Measurements from ENCODE around the gene NFKB2. TPM values are rescaled to one million over a fixed set of nuclear protein-coding genes. Genes with fewer than 3 reads are reported as not detected.

Gene NFKB2
- total and polyA plus RNA-seq, 3 donors from 2014 or later, result 18.4 to 42.7 (median 25.2) TPM

- Histone ChIP-seq H3K27ac (no peak overlapping the region), H3K36me3 (ENCODE audit: low read depth, missing control alignments) (no peaks in the 10 kb centered on the region), H3K27me3 (no peaks in the 10 kb centered on the region), H3K4me3 (no peak overlapping the region), H3K4me1 (peaks cover 18% of the 10 kb centered on the region), H3K9me3 (no peaks in the 10 kb centered on the region)
- 89 to 95% methylated on average over 7 of the region's 7 CpGs for WGBS, 2 donors
- intact Hi-C loops (cut with DNase I; ENCODE audit: low total_unique reads), result loop anchor here (10.0 kb wide), 2 partner anchors 48 to 158 kb away; no protein-coding TSS in a partner anchor
- no peak for TF ChIP-seq POLR2A (IDR thresholded peaks at IDR 0.05)
- no peak for TF ChIP-seq CTCF (IDR thresholded peaks at IDR 0.05)
- DNase-seq, result no peak
Observed at GRCh38 chr10:102426803-102427287, 31.3 kb downstream of the NFKB2 start.

- Histone ChIP-seq H3K4me1 (peaks cover 8% of the 10 kb centered on the region), H3K27me3 (no peaks in the 10 kb centered on the region), H3K4me3 (no peak overlapping the region), H3K9me3 (no peaks in the 10 kb centered on the region), H3K27ac (no peak overlapping the region), H3K36me3 (ENCODE audit: low read depth, missing control alignments) (no peaks in the 10 kb centered on the region)
- DNase-seq, result no peak
- intact Hi-C loops (cut with DNase I; ENCODE audit: low total_unique reads), result loop anchor here (10.0 kb wide), 2 partner anchors 45 to 155 kb away; no protein-coding TSS in a partner anchor
- 82 to 87% methylated on average over 7 to 8 of the region's 8 CpGs for WGBS, 2 donors
- no peak for TF ChIP-seq CTCF (IDR thresholded peaks at IDR 0.05)
- TF ChIP-seq POLR2A (IDR thresholded peaks at IDR 0.05), result no peak
Observed at GRCh38 chr10:102429468-102429867, 34.0 kb downstream of the NFKB2 start.

DNA sequence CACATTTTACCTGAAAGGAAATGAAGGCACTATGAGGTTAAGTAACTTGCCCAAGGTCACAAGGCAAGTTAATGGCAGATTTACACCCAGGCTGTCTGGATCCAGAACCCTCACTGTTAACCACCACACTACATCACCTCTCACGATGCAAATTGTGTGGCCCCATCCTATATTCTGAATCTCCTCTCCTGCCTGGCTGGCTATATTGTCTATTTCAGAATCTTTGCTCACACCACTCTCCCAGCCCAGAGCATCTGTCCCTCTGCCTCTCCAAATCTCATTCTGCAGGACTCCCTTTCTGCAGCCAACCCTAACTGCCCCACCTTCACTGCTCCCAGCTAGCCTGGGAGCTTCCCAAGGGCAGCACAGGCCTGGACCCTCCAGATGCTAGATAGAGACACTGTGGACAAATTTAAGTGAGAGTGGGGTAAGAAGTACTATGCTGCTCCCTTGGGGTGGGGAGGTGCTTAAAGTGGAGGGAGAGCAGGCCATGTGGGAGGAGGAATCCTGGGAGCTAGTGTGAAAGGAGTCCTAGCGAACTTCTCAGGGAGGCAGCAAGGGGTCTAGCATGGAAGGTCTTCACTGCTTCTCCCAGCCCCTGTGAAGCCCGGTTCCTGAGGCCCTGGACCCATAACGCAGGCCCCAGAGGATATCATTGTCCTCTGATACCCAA is 36.1 kb downstream of the NFKB2 start:
- peak overlapping the region; percentile 73 to 87 for H3K27ac ChIP-seq
- intact Hi-C loops (cut with DNase I; ENCODE audit: low total_unique reads), result no loop called here
- no peaks in the 10 kb centered on the region for H3K9me3 ChIP-seq
- H3K27me3 ChIP-seq, result no peaks in the 10 kb centered on the region
- TF ChIP-seq CTCF (IDR thresholded peaks at IDR 0.05), result no peak
- TF ChIP-seq POLR2A (IDR thresholded peaks at IDR 0.05), result no peak
- H3K4me1 ChIP-seq, result peaks cover 21% of the 10 kb centered on the region
- no peaks in the 10 kb centered on the region for H3K36me3 ChIP-seq (ENCODE audit: low read depth, missing control alignments)
- no peak for DNase-seq
- peak overlapping the region; percentile 84 to 96 for H3K4me3 ChIP-seq
- 12 to 27% methylated on average over 2 to 4 of the region's 4 CpGs for WGBS, 2 donors

- intact Hi-C loops (cut with DNase I; ENCODE audit: low total_unique reads), result no loop called here
- peak; percentile 98 for DNase-seq
- TF ChIP-seq POLR2A (IDR thresholded peaks at IDR 0.05) (no peak), CTCF (IDR thresholded peaks at IDR 0.05) (peak in 2 of 3 experiments; percentile 2 to 18)
- peak within 1 kb of the TSS; percentile 73 to 87 for H3K27ac ChIP-seq
- H3K27me3 ChIP-seq, result no peaks in the 10 kb centered on the region
- H3K36me3 ChIP-seq (ENCODE audit: low read depth, missing control alignments), result no peaks in the 10 kb centered on the region
- WGBS, 2 donors, result 0 to 1% methylated on average over 27 to 50 of the region's 52 CpGs
- H3K4me3 ChIP-seq, result peak within 1 kb of the TSS; percentile 84 to 96
- H3K4me1 ChIP-seq, result peaks cover 21% of the 10 kb centered on the region
- no peaks in the 10 kb centered on the region for H3K9me3 ChIP-seq
Observed at GRCh38 chr10:102432162-102432950, 36.9 kb downstream of the NFKB2 start, which contains the start of gene CUEDC2. TSS of gene CUEDC2 (minus strand) at chr10:102432574. CDS start at chr10:102425188, 7,386 bp downstream.
